Lower lobe of right lung (tissue), 2 donors: ENCODE measurements around the gene GPR63. TPM values are rescaled to one million over a fixed set of nuclear protein-coding genes. Genes with fewer than 3 reads are reported as not detected.

ENCODE experiments used
- ATAC-seq, 2 donors: fragments of 200-7000 bp; cut with Tn5 transposase; one replicate each; pipeline ENCODE4 v1.9.1; 2020 to 2022; ENCODE audit warnings: mild to moderate bottlenecking in 2 of 2, moderate library complexity in 2 of 2
- DNase-seq: peaks from one replicate; pipeline ENCODE4 v3.0.0-alpha.2; 2020
- H3K27ac ChIP-seq: fragments of 200-600 bp; one replicate; pipeline ENCODE4 v1.8.0; 2022
- H3K27me3 ChIP-seq: fragments of 200-600 bp; one replicate; pipeline ENCODE4 v1.8.0; 2022; ENCODE audit warnings: low read depth
- H3K36me3 ChIP-seq: fragments of 200-600 bp; one replicate; pipeline ENCODE4 v1.8.0; 2022; ENCODE audit warnings: mild to moderate bottlenecking
- H3K4me1 ChIP-seq: fragments of 200-600 bp; one replicate; pipeline ENCODE4 v1.8.0; 2022
- H3K4me3 ChIP-seq: fragments of 200-600 bp; one replicate; pipeline ENCODE4 v1.8.0; 2022; ENCODE audit warnings: mild to moderate bottlenecking
- H3K9me3 ChIP-seq: fragments of 200-600 bp; one replicate; pipeline ENCODE4 v1.8.0; 2022
- intact Hi-C: fragments of 100-400 bp; cut with DNase I; formaldehyde crosslinking; loops from one replicate; pipeline ENCODE4 v1.11.0; 2022
- total RNA-seq: library from RNA; stranded (reverse); fragmentation: NEBNext Ultra II Directional; extraction: Animal tissue kit (Norgen Biotek cat#: 25700); gene quantifications from one replicate; pipeline ENCODE4 v1.2.1, GENCODE V29; 2021
- TF ChIP-seq, protein P1 (sequence below): fragments of 200-600 bp; IDR thresholded peaks from one replicate; pipeline ENCODE4 v1.8.0; 2022; ENCODE audit warnings: antibody characterized with exemption, mild to moderate bottlenecking
- donor health status: DM: no; HTN: yes; CAD: no; lungs with severe emphysema.

GPR63 gene
- total RNA-seq, 1 donor from 2014 or later, result 0.71 TPM

GRCh38 chr6:96762599-96762998 is 74.7 kb downstream of the GPR63 start:
- TF ChIP-seq, protein P1, sequence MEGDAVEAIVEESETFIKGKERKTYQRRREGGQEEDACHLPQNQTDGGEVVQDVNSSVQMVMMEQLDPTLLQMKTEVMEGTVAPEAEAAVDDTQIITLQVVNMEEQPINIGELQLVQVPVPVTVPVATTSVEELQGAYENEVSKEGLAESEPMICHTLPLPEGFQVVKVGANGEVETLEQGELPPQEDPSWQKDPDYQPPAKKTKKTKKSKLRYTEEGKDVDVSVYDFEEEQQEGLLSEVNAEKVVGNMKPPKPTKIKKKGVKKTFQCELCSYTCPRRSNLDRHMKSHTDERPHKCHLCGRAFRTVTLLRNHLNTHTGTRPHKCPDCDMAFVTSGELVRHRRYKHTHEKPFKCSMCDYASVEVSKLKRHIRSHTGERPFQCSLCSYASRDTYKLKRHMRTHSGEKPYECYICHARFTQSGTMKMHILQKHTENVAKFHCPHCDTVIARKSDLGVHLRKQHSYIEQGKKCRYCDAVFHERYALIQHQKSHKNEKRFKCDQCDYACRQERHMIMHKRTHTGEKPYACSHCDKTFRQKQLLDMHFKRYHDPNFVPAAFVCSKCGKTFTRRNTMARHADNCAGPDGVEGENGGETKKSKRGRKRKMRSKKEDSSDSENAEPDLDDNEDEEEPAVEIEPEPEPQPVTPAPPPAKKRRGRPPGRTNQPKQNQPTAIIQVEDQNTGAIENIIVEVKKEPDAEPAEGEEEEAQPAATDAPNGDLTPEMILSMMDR, result no peak
- ATAC-seq (peak in 1 of 2 donors; percentile 21), DNase-seq (no peak)
- Histone ChIP-seq H3K27me3 (no peaks in the 10 kb centered on the region), H3K4me1 (no peaks in the 10 kb centered on the region), H3K27ac (no peak overlapping the region), H3K36me3 (no peaks in the 10 kb centered on the region), H3K9me3 (no peaks in the 10 kb centered on the region), H3K4me3 (no peak overlapping the region)
- intact Hi-C loops, result no loop called here

- no peaks in the 10 kb centered on the region for H3K9me3 ChIP-seq
- ATAC-seq (peak in 1 of 2 donors; percentile 17), DNase-seq (no peak)
- H3K27ac ChIP-seq, result no peak overlapping the region
- intact Hi-C loops, result no loop called here
- no peaks in the 10 kb centered on the region for H3K4me1 ChIP-seq
- no peaks in the 10 kb centered on the region for H3K27me3 ChIP-seq
- H3K4me3 ChIP-seq, result no peak overlapping the region
- TF ChIP-seq, protein P1, result no peak
- H3K36me3 ChIP-seq, result no peaks in the 10 kb centered on the region
Observed at GRCh38 chr6:96761794-96762193, 75.5 kb downstream of the GPR63 start.

DNA sequence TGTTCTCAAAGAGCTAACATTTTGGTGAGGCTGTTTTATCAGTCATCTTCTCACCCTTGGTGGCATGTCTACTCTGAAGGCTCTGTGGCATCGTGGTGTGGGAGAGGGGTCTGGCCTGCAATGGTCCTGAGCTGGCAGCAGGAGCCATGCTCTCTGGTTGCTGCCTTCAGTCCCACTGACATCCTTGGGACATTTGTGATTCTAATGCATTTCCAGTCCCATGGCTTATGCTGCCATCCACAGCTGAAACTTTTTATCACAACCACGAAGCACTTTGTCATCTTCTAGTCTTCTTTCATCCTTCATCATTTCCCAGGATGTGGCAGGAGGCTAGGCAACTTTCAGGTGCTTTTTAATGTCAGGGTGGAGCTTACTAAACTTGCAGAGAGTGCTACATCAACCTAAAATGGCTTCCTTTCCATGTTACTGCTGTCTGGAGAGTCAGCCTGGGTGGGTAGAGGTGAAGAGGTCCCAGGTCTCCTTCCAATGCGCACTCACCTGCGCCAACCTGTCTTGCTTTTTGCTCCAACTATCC is 77.1 kb downstream of the GPR63 start:
- intact Hi-C loops, result no loop called here
- TF ChIP-seq, protein P1, result no peak
- Histone ChIP-seq H3K4me3 (no peak overlapping the region), H3K9me3 (no peaks in the 10 kb centered on the region), H3K36me3 (no peaks in the 10 kb centered on the region), H3K4me1 (no peaks in the 10 kb centered on the region), H3K27ac (no peak overlapping the region), H3K27me3 (no peaks in the 10 kb centered on the region)
- DNase-seq (no peak), ATAC-seq (no peak)

DNA sequence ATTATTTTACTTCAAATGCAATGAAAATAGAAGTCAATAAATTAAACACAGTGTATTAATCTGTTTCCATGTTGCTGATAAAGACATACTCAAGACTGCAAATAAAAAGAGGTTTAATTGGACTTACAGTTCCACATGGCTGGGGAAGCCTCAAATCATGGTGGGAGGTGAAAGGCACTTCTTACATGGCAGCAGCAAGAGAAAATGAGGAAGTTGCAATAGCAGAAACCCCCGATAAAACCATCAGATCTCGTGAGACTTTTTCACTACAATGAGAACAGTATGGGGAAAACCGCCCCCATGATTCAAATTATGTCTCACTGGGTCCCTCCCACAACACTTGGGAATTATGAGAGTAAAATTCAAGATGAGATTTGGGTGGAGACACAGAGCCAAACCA is 82.2 kb downstream of the GPR63 start:
- Histone ChIP-seq H3K27me3 (no peaks in the 10 kb centered on the region), H3K4me1 (no peaks in the 10 kb centered on the region), H3K9me3 (no peaks in the 10 kb centered on the region), H3K27ac (no peak overlapping the region), H3K4me3 (no peak overlapping the region), H3K36me3 (no peaks in the 10 kb centered on the region)
- intact Hi-C loops, result no loop called here
- TF ChIP-seq, protein P1, result no peak
- no peak for DNase-seq
- no peak for ATAC-seq

DNA sequence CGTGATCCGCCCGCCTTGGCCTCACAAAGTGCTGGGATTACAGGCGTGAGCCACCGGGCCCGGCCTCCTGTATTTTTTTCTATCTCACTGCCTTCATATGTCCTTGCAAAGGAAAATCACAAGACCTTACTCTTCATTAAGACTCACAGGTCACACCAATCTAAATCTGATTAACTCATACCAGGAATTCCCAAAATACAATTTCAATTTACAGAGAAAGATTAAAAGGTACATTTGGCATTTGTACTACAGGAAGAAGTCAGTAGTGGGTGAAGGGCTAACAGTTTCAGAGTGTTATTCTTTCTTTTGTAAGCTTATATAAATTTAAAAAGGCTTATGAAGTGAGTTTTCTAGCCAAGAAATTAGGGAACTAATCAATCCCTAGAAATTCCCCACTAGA is 87.4 kb downstream of the GPR63 start:
- Histone ChIP-seq H3K36me3 (no peaks in the 10 kb centered on the region), H3K9me3 (no peaks in the 10 kb centered on the region), H3K4me1 (no peaks in the 10 kb centered on the region), H3K27ac (no peak overlapping the region), H3K4me3 (no peak overlapping the region), H3K27me3 (no peaks in the 10 kb centered on the region)
- TF ChIP-seq, protein P1, result no peak
- DNase-seq, result no peak
- intact Hi-C loops, result no loop called here
- no peak for ATAC-seq

Other genes starting within 250 kb of the GPR63 start
- 20.4 TPM for gene NDUFAF4, start 60.4 kb upstream of the GPR63 start, total RNA-seq
- gene KLHL32, start 87.3 kb upstream of the GPR63 start, total RNA-seq, result 2.2 TPM